Osteoblast (primary cell): ENCODE results near the gene PNMA3. TPM values are rescaled to one million over a fixed set of nuclear protein-coding genes. Genes with fewer than 3 reads are reported as not detected.
A peak's percentile ranks its signal among the peaks of the same experiment; 100 is the strongest.
"Not testable (repeated sequence)": the region's sequence is repeated elsewhere in the genome, so short reads cannot be mapped to it uniquely, and the experiment has no call there.

Experiments
- DNase-seq: peaks from one replicate; pipeline ENCODE4 v3.0.0; 2011; ENCODE audit warnings: low spot score, mixed read lengths; ENCODE audit not compliant: insufficient read length; ENCODE audit errors: missing footprints
- H2AFZ ChIP-seq: 2 replicates; pipeline ENCODE4 v1.6.0; 2011; ENCODE audit warnings: mild to moderate bottlenecking, low read length
- H3K27ac ChIP-seq: 2 replicates; pipeline ENCODE4 v1.5.1; 2011; ENCODE audit warnings: mild to moderate bottlenecking, low read depth, low read length, moderate library complexity
- H3K27me3 ChIP-seq: 2 replicates; pipeline ENCODE4 v1.6.0; 2012; ENCODE audit warnings: mild to moderate bottlenecking, control low read depth, inconsistent platforms, low read length, moderate library complexity; ENCODE audit not compliant: insufficient read depth
- H3K36me3 ChIP-seq: 2 replicates; pipeline ENCODE4 v1.5.1; 2011; ENCODE audit warnings: mild to moderate bottlenecking, low read length, control low read depth, moderate library complexity; ENCODE audit not compliant: insufficient read depth
- H3K4me1 ChIP-seq: 2 replicates; pipeline ENCODE4 v1.5.1; 2011; ENCODE audit warnings: mild to moderate bottlenecking, low read length, control low read depth, moderate library complexity; ENCODE audit not compliant: insufficient read depth
- H3K4me2 ChIP-seq: 2 replicates; pipeline ENCODE4 v1.6.0; 2011; ENCODE audit warnings: mild to moderate bottlenecking, low read length; ENCODE audit not compliant: insufficient read depth
- H3K4me3 ChIP-seq: fragments of 200-600 bp; sonication (generic); 3 replicates; pipeline ENCODE4 v1.5.1; 2012; ENCODE audit warnings: mild to moderate bottlenecking, low read length, inconsistent platforms; ENCODE audit not compliant: insufficient read depth
- H3K79me2 ChIP-seq: 2 replicates; pipeline ENCODE4 v1.6.0; 2012; ENCODE audit warnings: mild to moderate bottlenecking, low read length, control low read depth, inconsistent platforms; ENCODE audit not compliant: insufficient read depth
- H3K9me3 ChIP-seq: 2 replicates; pipeline ENCODE4 v1.5.1; 2011; ENCODE audit warnings: low read depth, low read length, control low read depth
- H4K20me1 ChIP-seq: 2 replicates; pipeline ENCODE4 v1.6.0; 2012; ENCODE audit warnings: mild to moderate bottlenecking, low read length, control low read depth; ENCODE audit not compliant: insufficient read depth
- total RNA-seq: library from RNA; depleted of rRNA; stranded (reverse); fragments of >200 nt; gene quantifications from 2 replicates; pipeline ENCODE4 v1.2.3, GENCODE V29; 2012
- TF ChIP-seq, protein P1 (sequence below): IDR thresholded peaks from 2 replicates; pipeline ENCODE4 v1.5.1; 2011; ENCODE audit warnings: mild to moderate bottlenecking, low read depth, low read length, moderate library complexity; ENCODE audit errors: extremely low read depth

Gene PNMA3
- total RNA-seq, 1 donor: not detected

DNA sequence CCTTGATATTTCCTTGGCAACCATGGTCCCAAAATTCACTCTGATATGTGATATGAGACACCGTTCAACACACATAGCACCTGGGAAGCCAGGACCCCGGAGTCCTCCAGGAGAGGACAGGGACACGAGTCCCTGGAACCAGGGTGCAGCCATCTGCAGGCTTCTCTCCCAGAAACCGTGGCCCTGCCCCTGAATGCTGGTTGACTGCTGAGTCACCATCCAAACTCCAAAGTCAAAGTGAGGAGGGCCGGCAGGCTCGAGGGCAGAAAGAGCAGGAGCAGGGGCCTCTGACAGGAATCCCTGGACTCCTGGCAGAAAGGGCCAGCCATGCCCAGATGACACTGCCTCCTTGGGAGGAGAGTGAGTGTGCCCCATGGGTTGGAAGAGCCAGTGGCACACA is 9.1 kb downstream of the PNMA3 start:
- Histone ChIP-seq H3K79me2 (no peaks in the 10 kb centered on the region), H4K20me1 (no peaks in the 10 kb centered on the region), H3K9me3 (no peaks in the 10 kb centered on the region), H3K27me3 (no peaks in the 10 kb centered on the region), H3K36me3 (no peaks in the 10 kb centered on the region), H3K4me1 (peaks cover 6% of the 10 kb centered on the region), H3K4me3 (no peak overlapping the region), H3K27ac (no peak overlapping the region), H3K4me2 (no peak overlapping the region), H2AFZ (no peak overlapping the region)
- TF ChIP-seq, protein P1, sequence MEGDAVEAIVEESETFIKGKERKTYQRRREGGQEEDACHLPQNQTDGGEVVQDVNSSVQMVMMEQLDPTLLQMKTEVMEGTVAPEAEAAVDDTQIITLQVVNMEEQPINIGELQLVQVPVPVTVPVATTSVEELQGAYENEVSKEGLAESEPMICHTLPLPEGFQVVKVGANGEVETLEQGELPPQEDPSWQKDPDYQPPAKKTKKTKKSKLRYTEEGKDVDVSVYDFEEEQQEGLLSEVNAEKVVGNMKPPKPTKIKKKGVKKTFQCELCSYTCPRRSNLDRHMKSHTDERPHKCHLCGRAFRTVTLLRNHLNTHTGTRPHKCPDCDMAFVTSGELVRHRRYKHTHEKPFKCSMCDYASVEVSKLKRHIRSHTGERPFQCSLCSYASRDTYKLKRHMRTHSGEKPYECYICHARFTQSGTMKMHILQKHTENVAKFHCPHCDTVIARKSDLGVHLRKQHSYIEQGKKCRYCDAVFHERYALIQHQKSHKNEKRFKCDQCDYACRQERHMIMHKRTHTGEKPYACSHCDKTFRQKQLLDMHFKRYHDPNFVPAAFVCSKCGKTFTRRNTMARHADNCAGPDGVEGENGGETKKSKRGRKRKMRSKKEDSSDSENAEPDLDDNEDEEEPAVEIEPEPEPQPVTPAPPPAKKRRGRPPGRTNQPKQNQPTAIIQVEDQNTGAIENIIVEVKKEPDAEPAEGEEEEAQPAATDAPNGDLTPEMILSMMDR: no peak
- peak; percentile 93 for DNase-seq

DNA sequence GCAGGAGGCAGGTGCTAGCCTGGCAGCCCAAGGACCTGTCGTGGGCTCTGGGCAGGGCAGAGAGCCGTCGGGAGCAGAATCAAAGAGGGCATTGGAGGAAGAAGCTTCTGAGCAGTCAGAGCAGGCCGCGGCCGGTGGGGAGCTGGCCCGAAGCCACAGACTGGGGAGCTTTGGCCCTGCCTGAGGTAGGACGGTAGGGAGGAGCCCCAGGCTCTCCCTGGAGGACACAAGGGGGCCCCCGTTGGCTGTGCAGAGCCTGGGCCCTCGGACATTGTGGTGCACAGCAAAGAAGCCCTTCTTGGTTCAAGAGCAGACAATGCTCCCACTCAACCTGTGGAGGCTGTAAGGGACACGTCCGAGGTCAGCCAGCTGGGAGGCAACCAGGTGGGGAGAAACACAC is 10.1 kb downstream of the PNMA3 start:
- H3K27me3 ChIP-seq, H3K4me2 ChIP-seq, H3K4me1 ChIP-seq, H3K27ac ChIP-seq, H3K79me2 ChIP-seq, H3K36me3 ChIP-seq, DNase-seq, H3K4me3 ChIP-seq, H2AFZ ChIP-seq, H3K9me3 ChIP-seq, H4K20me1 ChIP-seq: not testable (repeated sequence)

DNA sequence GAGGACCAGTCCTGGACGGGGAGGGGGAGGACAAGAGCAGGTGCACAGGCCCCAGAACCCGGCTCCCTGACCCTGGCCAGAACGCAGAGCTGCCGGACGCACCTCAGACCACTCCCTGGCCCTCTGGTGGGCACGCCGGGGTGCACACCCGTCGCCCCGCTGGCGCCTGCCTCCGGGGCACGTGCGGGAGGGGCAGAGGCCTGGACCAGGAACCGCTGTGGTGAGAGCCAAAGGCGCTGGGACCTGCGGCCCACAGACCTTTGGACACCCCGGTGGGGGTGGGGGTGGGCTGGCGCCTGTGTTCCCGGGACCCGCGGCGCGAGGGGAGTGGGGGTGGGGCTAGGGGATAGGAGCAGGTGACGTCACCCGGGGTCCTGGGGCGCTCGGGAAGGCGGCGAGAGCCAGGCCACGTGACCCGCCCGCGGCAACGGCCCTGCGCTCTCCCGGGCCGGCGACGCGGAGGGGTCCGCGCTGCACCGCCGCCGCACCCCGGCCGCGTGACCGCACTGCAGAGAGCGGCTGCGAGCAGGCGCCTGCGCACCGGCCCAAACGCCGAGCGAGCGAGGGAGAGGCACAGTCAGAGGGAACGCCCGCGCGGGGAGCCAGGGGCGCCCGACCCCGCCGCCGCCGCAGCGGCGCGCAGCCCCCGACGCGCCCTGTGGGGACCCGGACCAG is 15.8 kb downstream of the PNMA3 start, which contains the start of gene PNMA6A:
Gene PNMA6A (plus strand): TSS at position 546 of the 675 bp plus-strand sequence. CDS start 609 bp downstream, outside the sequence.
- not testable (repeated sequence) for H3K79me2 ChIP-seq, H2AFZ ChIP-seq, H3K27me3 ChIP-seq, H3K4me3 ChIP-seq, DNase-seq, H3K4me2 ChIP-seq, H3K9me3 ChIP-seq, H3K36me3 ChIP-seq, H3K27ac ChIP-seq, H3K4me1 ChIP-seq, H4K20me1 ChIP-seq

DNA sequence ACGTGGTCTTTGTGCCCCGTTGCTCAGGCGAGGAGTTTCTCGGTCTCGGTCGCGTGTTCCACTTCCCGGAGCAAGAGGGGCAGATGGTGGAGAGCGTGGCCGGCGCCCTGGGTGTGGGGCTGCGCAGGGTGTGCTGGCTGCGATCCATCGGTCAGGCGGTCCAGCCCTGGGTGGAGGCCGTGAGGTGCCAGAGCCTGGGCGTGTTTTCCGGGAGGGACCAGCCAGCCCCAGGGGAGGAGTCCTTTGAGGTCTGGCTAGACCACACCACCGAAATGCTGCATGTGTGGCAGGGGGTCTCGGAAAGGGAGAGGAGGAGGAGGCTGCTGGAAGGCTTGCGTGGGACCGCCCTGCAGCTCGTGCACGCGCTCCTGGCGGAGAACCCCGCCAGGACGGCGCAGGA is 17.1 kb downstream of the PNMA3 start:
- H3K36me3 ChIP-seq, H3K27me3 ChIP-seq, H4K20me1 ChIP-seq, H3K4me3 ChIP-seq, H3K4me1 ChIP-seq, H3K9me3 ChIP-seq, H3K27ac ChIP-seq, H3K79me2 ChIP-seq, H3K4me2 ChIP-seq, H2AFZ ChIP-seq, DNase-seq: not testable (repeated sequence)

DNA sequence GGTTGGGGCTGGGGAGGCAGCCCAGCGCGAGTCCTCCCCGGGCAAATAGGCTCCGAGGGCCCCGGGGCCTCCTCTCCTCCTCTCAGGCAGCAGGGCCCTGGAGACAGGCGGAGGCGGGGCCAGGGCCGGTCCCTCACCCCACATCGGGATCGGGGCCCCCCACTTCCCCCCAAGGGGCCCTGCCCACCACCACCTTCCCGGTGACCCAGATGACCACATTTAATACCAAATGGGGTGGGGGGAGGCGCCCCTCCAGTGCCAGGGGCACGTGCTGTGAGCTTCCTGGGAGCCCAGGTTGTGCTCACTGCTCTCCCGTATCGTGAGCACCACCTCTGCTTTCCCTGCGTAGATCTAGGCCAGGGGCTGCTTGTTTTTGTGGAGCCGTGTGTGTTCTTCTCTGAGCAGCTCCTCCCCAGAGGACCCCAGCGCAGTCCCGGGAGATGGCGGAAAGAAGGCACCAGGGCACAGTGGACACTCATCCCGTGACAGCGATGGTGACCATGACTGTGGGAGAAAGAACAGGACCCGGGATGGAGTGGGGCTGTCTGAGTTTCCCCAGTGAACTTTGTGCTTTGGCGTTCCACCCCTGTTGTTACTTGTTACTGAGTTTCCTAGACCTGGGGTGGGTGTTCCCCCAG is 18.1 kb downstream of the PNMA3 start:
- Histone ChIP-seq H3K79me2 (no peaks in the 10 kb centered on the region), H3K4me3 (no peak overlapping the region), H3K27ac (no peak overlapping the region), H3K9me3 (no peaks in the 10 kb centered on the region), H3K36me3 (no peaks in the 10 kb centered on the region), H2AFZ (no peak overlapping the region), H4K20me1 (no peaks in the 10 kb centered on the region), H3K4me2 (no peak overlapping the region), H3K4me1 (no peaks in the 10 kb centered on the region), H3K27me3 (no peaks in the 10 kb centered on the region)
- TF ChIP-seq, protein P1: no peak
- DNase-seq: no peak
